Measurements from ENCODE around the gene KCNQ2. TPM values are rescaled to one million over a fixed set of nuclear protein-coding genes. Genes with fewer than 3 reads are reported as not detected.

KCNQ2 gene
- total RNA-seq, 4 donors from 2014 or later, result not detected

DNA sequence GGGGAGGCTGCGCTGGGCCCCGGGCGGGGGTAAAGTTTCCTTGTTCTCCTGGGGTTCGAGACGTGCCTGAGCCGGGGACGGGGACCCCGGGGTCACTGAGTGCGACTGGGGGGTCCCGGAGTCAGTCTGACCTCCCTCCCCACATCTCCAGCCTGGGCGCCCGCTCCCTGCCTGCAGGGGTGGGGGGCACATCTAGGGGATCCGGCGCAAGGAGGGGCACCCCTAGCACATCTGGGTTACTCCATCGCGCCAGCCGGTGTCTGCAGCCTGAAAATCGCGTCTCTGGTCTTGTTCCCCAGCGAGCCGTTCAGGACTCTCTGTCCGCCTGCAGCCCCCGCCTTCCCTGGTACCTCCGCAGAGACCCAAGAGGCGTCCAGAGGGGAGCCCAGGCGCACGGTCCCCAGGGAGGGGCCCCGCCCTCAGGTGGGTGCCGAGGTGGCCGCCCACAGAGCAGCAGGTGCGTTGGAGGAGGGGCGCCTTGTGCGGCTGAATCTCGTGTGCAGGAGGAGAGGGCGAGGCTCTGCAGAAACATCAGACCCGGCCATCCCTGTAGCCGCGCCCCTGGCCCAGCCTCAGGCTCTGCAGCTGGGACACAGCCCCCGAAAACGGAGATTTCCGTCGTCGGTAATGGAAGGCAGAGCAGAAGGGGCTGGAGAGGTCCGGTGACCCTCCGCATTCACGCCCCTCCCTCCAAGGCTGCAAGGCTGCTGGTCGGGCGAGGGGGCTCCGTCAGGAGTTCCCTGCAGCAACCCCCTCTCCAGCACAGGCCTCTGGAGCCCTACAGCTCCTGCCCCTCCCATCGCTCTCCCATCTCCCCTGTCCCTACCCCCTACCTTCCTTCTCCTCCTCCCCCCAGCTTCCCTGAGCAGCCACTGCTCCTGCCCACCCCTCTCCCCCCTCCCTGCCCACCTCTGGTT lies 110.7 kb downstream of the KCNQ2 start:
- Histone ChIP-seq H3K27ac (no peak overlapping the region), H3K27me3 (peaks cover 0 to 96% (median 8%) of the 10 kb centered on the region in 4 donors), H3K4me1 (peaks cover 4 to 15% (median 6%) of the 10 kb centered on the region in 3 donors), H3K36me3 (no peaks in the 10 kb centered on the region), H3K4me3 (no peak overlapping the region), H3K9me3 (no peaks in the 10 kb centered on the region)
- TF ChIP-seq, protein P1, sequence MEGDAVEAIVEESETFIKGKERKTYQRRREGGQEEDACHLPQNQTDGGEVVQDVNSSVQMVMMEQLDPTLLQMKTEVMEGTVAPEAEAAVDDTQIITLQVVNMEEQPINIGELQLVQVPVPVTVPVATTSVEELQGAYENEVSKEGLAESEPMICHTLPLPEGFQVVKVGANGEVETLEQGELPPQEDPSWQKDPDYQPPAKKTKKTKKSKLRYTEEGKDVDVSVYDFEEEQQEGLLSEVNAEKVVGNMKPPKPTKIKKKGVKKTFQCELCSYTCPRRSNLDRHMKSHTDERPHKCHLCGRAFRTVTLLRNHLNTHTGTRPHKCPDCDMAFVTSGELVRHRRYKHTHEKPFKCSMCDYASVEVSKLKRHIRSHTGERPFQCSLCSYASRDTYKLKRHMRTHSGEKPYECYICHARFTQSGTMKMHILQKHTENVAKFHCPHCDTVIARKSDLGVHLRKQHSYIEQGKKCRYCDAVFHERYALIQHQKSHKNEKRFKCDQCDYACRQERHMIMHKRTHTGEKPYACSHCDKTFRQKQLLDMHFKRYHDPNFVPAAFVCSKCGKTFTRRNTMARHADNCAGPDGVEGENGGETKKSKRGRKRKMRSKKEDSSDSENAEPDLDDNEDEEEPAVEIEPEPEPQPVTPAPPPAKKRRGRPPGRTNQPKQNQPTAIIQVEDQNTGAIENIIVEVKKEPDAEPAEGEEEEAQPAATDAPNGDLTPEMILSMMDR (IDR thresholded peaks at IDR 0.05), result no peak
- intact Hi-C loops (cut with DNase I), result no loop called here
- DNase-seq, result no peak
- WGBS, 2 donors, result 17 to 29% methylated on average over 7 to 14 of the region's 50 CpGs

DNA sequence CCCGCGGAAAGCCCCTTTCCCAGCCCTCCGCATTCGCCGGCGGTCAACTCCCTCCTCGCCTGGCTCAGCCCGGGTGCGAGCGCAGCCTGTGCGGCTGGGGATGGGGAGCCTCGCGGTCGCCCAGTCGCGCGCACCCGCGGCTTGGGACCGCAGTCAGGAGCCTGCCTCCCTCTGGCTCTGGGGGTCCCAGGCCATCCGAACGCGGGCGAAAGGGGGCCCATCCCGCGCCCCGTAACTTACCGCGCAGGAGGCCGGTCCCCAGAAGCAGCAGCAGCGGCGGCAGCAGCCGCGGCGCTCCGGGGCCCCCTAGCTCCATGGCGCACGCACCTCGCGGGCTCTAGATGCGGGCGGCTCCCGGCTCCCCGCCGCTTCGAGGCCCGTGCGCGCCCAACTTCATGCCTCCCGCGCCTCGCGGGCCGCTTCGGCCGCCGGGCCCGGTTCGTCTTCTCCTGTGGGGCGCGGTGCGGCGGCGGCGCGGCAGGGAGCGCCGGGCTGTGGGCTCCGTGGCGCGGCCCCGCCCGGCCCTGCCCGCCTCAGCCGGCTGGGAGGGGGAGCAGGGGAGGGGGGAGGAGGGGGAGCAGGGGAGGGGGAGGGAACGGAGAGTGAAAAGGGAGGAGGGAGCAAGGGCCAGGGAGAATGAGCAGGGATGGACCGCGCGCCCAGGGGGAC lies 111.5 kb downstream of the KCNQ2 start, which contains the start of gene CHRNA4:
Gene CHRNA4, minus strand, starts transcription at position 500 of the 669 bp plus-strand sequence. Its CDS starts 184 bp downstream, at position 316.
- Histone ChIP-seq H3K27ac (no peak within 1 kb of the TSS), H3K36me3 (no peaks in the 10 kb centered on the region), H3K4me1 (peaks cover 4 to 15% (median 6%) of the 10 kb centered on the region in 3 donors), H3K4me3 (peak within 1 kb of the TSS in 1 of 4 donors; percentile 16), H3K27me3 (peaks cover 0 to 96% (median 8%) of the 10 kb centered on the region in 4 donors), H3K9me3 (no peaks in the 10 kb centered on the region)
- DNase-seq, result no peak
- 3 to 8% methylated on average over 4 of the region's 79 CpGs for WGBS, 2 donors
- TF ChIP-seq, protein P1 (IDR thresholded peaks at IDR 0.05), result no peak
- no peak for TF ChIP-seq POLR2A (IDR thresholded peaks at IDR 0.05)
- intact Hi-C loops (cut with DNase I), result no loop called here

DNA sequence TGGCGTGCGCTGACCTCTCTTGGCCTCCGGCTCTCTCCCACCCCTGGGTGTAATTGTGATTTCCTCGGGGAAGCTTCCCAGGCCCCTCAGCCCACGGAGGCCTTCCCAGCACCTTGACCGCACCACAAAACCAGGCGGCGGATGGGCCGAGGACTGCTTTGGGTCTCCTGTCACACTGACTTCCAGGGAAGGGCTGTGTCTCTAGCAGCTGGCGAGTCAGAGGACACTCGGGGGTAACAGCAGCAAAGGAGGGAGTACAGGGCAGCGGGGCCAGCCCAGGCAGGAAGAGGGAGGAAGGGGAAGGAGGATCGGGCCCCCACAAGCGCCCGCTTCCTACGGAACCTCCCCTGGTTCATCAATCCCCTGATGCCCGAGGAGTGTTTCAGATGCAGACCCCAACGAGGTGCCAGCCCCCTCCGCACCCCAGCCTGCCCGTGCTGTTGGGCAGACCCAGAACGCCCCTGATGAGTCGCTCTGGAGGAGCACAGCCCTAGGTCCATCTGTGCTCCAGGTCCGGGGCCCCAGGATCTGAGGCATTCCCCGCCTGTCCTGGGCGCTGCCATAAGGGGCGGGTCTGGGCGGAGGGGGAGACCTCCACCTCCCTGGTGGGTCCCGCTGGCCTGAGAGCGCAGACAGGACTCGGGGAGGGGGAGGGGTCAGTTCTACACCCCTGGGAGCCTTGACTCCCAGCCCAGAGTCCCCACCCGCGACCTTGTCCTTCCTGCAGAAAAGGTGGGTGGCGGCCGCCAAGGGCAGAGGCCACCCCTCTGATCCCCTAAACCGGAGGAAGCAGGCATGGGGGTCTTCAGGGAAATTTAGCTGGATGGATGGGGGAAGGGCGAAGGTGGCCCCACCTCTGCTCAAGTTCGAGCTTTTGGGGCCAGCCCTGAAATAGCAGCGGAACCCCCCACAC lies 112.3 kb downstream of the KCNQ2 start:
- H3K36me3 ChIP-seq, result no peaks in the 10 kb centered on the region
- no peak for DNase-seq
- 51% methylated on average over 7 of the region's 38 CpGs; no CpG with 5 or more reads in 1 of the 2 donors for WGBS, 2 donors
- H3K4me1 ChIP-seq, result peaks cover 4 to 15% (median 6%) of the 10 kb centered on the region in 3 donors
- H3K27ac ChIP-seq, result no peak overlapping the region
- H3K27me3 ChIP-seq, result peaks cover 0 to 95% (median 8%) of the 10 kb centered on the region in 4 donors
- no peak for TF ChIP-seq POLR2A (IDR thresholded peaks at IDR 0.05)
- TF ChIP-seq, protein P1 (IDR thresholded peaks at IDR 0.05), result no peak
- intact Hi-C loops (cut with DNase I), result no loop called here
- no peak overlapping the region for H3K4me3 ChIP-seq
- no peaks in the 10 kb centered on the region for H3K9me3 ChIP-seq

DNA sequence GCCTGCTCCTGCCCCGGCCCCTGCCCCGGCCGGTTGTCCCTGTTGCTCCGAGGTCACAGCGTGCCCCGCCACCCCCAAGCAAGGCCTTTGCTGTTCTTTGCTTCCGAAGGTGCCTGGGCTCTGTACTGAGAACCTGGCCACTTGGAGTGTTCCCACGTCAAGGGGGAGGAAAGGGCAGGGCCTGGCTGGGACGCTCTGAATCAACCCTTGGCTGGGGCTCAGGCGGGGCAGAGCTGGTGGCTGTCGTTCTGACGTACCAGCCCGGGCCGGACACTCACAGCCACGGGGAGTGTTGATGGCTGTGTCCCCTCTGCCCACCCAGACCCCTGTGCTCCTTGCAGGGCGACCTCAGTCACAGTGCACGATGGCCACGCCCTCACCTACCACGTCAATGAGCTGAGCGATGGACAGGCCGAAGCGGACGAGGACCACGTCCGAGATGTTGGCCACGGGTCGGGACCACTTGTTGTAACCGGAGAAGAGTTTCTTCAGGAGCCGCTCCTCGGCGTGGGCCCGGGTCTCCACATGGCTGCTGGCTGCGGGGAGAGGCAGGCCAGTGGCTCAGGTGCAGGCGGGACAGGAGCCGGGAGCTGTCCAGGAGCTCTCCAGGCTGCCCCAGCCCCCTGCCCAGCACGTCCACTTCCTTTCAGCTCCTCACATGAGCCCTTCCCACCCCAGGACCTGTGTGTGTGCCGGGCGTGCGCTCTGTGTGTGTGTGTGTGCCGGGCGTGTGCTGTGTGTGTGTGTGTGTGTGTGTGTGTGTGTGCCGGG lies 113.1 kb downstream of the KCNQ2 start:
- no peaks in the 10 kb centered on the region for H3K9me3 ChIP-seq
- H3K4me1 ChIP-seq, result peaks cover 4 to 15% (median 6%) of the 10 kb centered on the region in 3 donors
- DNase-seq, result no peak
- TF ChIP-seq POLR2A (IDR thresholded peaks at IDR 0.05), result no peak
- TF ChIP-seq, protein P1 (IDR thresholded peaks at IDR 0.05), result no peak
- H3K36me3 ChIP-seq, result no peaks in the 10 kb centered on the region
- intact Hi-C loops (cut with DNase I), result no loop called here
- H3K27me3 ChIP-seq, result peaks cover 0 to 94% (median 8%) of the 10 kb centered on the region in 4 donors
- H3K27ac ChIP-seq, result no peak overlapping the region
- 73 to 76% methylated on average over 2 to 9 of the region's 42 CpGs for WGBS, 2 donors
- H3K4me3 ChIP-seq, result no peak overlapping the region
